HUES64 (cell line): Measurements from ENCODE around the gene MED31.

Source experiments
- H3K27ac ChIP-seq: 2 replicates; pipeline ENCODE4 v1.7.0; 2013; ENCODE audit warnings: low read depth, low read length, inconsistent platforms
- H3K27me3 ChIP-seq: 2 replicates; pipeline ENCODE4 v1.6.1; 2013; ENCODE audit warnings: mild to moderate bottlenecking, low read length; ENCODE audit not compliant: insufficient read depth
- H3K36me3 ChIP-seq: 2 replicates; pipeline ENCODE4 v1.6.1; 2013; ENCODE audit warnings: mild to moderate bottlenecking, low read length; ENCODE audit not compliant: insufficient read depth
- H3K4me1 ChIP-seq: 2 replicates; pipeline ENCODE4 v1.6.1; 2013; ENCODE audit warnings: mild to moderate bottlenecking, low read length, moderate library complexity; ENCODE audit not compliant: insufficient read depth
- H3K4me3 ChIP-seq: 2 replicates; pipeline ENCODE4 v1.5.1; 2013; ENCODE audit warnings: mild to moderate bottlenecking, low read length, moderate library complexity
- H3K9ac ChIP-seq: 2 replicates; pipeline ENCODE4 v1.6.1; 2013; ENCODE audit warnings: mild to moderate bottlenecking, low read depth, low read length
- H3K9me3 ChIP-seq: 2 replicates; pipeline ENCODE4 v1.6.1; 2013; ENCODE audit warnings: low read depth, low read length; ENCODE audit not compliant: insufficient read depth
- WGBS: fragments of 150-250, 120-280 bp; methylation state at CpG from one replicate; pipeline ENCODE4 v1.1.7; 2013; ENCODE audit warnings: missing lambda C conversion rate; 5-methylcytosine and 5-hydroxymethylcytosine counted together

MED31 gene

DNA sequence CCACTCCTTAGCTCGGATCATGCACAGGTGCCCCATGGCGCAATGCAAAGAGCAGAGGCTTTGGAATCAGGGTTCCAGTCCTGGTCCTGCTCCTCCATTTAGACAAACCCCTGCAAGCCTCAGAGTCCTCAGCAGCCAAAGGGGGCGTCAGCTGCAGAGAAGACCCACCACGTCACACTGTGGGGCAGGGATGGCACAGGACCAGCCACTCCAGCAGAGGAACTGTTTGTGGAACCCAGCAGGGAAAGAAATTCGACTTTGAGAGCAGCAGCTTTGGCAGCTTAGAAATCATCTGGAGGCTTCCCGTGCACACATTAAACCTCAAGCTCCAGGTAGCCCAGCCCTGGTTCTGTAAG lies 25.4 kb upstream of the MED31 start:
- no peaks in the 10 kb centered on the region for H3K4me1 ChIP-seq
- no peak overlapping the region for H3K4me3 ChIP-seq
- no peaks in the 10 kb centered on the region for H3K36me3 ChIP-seq
- H3K9ac ChIP-seq: no peak overlapping the region
- 82% methylated on average over 6 of the region's 6 CpGs for WGBS
- no peaks in the 10 kb centered on the region for H3K9me3 ChIP-seq
- H3K27me3 ChIP-seq: no peaks in the 10 kb centered on the region
- no peak overlapping the region for H3K27ac ChIP-seq

- WGBS: 83% methylated on average over 11 of the region's 11 CpGs
- no peak overlapping the region for H3K4me3 ChIP-seq
- H3K9ac ChIP-seq: no peak overlapping the region
- H3K27me3 ChIP-seq: no peaks in the 10 kb centered on the region
- no peaks in the 10 kb centered on the region for H3K9me3 ChIP-seq
- H3K4me1 ChIP-seq: no peaks in the 10 kb centered on the region
- H3K27ac ChIP-seq: no peak overlapping the region
- H3K36me3 ChIP-seq: no peaks in the 10 kb centered on the region
Observed at GRCh38 chr17:6675201-6675825, 23.9 kb upstream of the MED31 start.

DNA sequence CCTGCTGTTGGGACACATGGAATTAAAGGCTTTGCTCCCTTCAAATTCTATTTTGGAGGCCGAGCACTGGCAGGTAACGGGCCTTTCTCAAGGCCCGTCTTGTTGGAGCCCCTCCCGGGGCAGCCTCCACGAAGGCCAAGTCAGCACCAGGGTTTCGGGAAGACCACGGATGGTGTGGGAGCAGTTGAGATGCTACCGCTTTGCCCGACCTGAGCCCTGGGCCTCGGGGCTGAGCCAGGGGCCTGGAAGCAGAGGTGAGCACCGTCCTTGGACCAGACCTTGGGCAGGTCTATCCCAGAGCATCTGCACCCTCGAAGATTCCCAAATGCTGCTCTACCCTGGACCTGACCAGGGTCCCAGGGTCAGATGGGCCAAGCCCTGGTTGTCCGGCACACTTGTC lies 23.2 kb upstream of the MED31 start:
- H3K36me3 ChIP-seq: no peaks in the 10 kb centered on the region
- H3K9me3 ChIP-seq: no peaks in the 10 kb centered on the region
- no peaks in the 10 kb centered on the region for H3K4me1 ChIP-seq
- no peaks in the 10 kb centered on the region for H3K27me3 ChIP-seq
- no peak overlapping the region for H3K27ac ChIP-seq
- WGBS: 94% methylated on average over 13 of the region's 13 CpGs
- H3K9ac ChIP-seq: no peak overlapping the region
- no peak overlapping the region for H3K4me3 ChIP-seq

GRCh38 chr17:6671431-6671830 lies 20.0 kb upstream of the MED31 start:
- H3K27ac ChIP-seq: no peak overlapping the region
- no peaks in the 10 kb centered on the region; the same call in 1 of the 2 replicates for H3K27me3 ChIP-seq
- no peaks in the 10 kb centered on the region for H3K9me3 ChIP-seq
- no peaks in the 10 kb centered on the region for H3K4me1 ChIP-seq
- no peaks in the 10 kb centered on the region for H3K36me3 ChIP-seq
- H3K9ac ChIP-seq: no peak overlapping the region
- H3K4me3 ChIP-seq: no peak overlapping the region
- WGBS: 93% methylated on average over 7 of the region's 7 CpGs

DNA sequence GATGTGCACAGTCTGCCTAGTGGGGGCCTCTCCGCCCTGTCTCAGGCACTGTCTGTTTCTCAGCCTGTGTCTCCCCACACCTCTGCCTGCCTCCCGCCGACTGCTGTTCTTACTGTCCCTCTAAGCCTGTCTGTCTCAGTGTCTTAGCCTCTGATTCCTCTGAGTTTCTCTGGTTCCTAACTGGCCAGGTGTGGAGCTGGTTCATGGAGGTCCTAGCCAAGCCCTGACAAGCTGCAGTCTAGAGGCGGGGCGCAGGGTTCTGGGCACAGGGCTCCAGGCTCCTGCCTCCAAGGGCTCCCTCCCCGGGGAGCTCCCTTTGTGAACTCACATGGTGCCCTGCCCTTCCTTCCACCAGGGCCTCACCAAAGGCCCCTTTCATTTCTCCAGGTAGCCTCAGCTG lies 19.6 kb upstream of the MED31 start:
- Histone ChIP-seq H3K36me3 (no peaks in the 10 kb centered on the region), H3K4me3 (no peak overlapping the region), H3K27me3 (no peaks in the 10 kb centered on the region; the same call in 1 of the 2 replicates), H3K9me3 (no peaks in the 10 kb centered on the region), H3K9ac (no peak overlapping the region), H3K4me1 (no peaks in the 10 kb centered on the region), H3K27ac (no peak overlapping the region)
- WGBS: 96% methylated on average over 6 of the region's 6 CpGs

DNA sequence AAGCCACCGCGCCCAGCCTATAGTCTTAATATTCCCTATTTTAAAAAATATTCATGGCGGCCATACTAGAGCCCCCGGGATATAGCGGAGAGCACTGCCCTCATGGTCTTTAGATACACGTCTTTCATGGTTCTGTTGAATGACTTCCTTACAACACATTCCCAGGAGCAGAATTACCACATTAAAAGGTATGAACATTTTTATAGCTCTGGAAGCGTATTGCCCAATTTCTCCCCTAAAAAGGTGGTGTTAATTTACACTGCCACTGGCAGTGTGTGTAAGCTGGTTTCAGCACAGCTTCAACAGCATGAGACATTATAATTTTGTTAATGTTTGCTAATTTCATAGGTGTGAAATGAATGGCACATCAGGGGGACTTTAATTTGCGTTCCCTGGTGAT lies 19.2 kb upstream of the MED31 start:
- Histone ChIP-seq H3K4me3 (no peak overlapping the region), H3K9me3 (no peaks in the 10 kb centered on the region), H3K27me3 (peaks cover 2% of the 10 kb centered on the region; the same call in 1 of the 2 replicates), H3K27ac (no peak overlapping the region), H3K36me3 (no peaks in the 10 kb centered on the region), H3K9ac (no peak overlapping the region), H3K4me1 (no peaks in the 10 kb centered on the region)
- 93% methylated on average over 8 of the region's 8 CpGs for WGBS

GRCh38 chr17:6669479-6670212 lies 18.2 kb upstream of the MED31 start:
- WGBS: 79% methylated on average over 7 of the region's 10 CpGs
- H3K4me1 ChIP-seq: no peaks in the 10 kb centered on the region
- no peak overlapping the region for H3K4me3 ChIP-seq
- peaks cover 10% of the 10 kb centered on the region for H3K27me3 ChIP-seq
- no peaks in the 10 kb centered on the region for H3K36me3 ChIP-seq
- H3K27ac ChIP-seq: no peak overlapping the region
- H3K9ac ChIP-seq: no peak overlapping the region
- no peaks in the 10 kb centered on the region for H3K9me3 ChIP-seq

GRCh38 chr17:6668727-6669425 lies 17.5 kb upstream of the MED31 start:
- Histone ChIP-seq H3K4me3 (no peak overlapping the region), H3K27me3 (peaks cover 10% of the 10 kb centered on the region), H3K9ac (no peak overlapping the region), H3K4me1 (no peaks in the 10 kb centered on the region), H3K36me3 (no peaks in the 10 kb centered on the region), H3K27ac (no peak overlapping the region), H3K9me3 (no peaks in the 10 kb centered on the region)
- WGBS: 89% methylated on average over 12 of the region's 14 CpGs

- Histone ChIP-seq H3K4me3 (no peak overlapping the region), H3K27ac (no peak overlapping the region), H3K9me3 (no peaks in the 10 kb centered on the region), H3K9ac (no peak overlapping the region), H3K27me3 (peaks cover 10% of the 10 kb centered on the region), H3K4me1 (no peaks in the 10 kb centered on the region), H3K36me3 (no peaks in the 10 kb centered on the region)
- WGBS: 94% methylated on average over 17 of the region's 17 CpGs
Observed at GRCh38 chr17:6668219-6668618, 16.8 kb upstream of the MED31 start.

GRCh38 chr17:6667516-6667915 lies 16.1 kb upstream of the MED31 start:
- Histone ChIP-seq H3K27ac (no peak overlapping the region), H3K27me3 (peaks cover 10% of the 10 kb centered on the region), H3K4me3 (no peak overlapping the region), H3K36me3 (no peaks in the 10 kb centered on the region), H3K9ac (no peak overlapping the region), H3K4me1 (no peaks in the 10 kb centered on the region), H3K9me3 (no peaks in the 10 kb centered on the region)
- 84% methylated on average over 6 of the region's 6 CpGs for WGBS

- Histone ChIP-seq H3K36me3 (no peaks in the 10 kb centered on the region), H3K27me3 (peaks cover 11% of the 10 kb centered on the region), H3K4me1 (no peaks in the 10 kb centered on the region), H3K4me3 (no peak overlapping the region), H3K9ac (no peak overlapping the region), H3K9me3 (no peaks in the 10 kb centered on the region), H3K27ac (no peak overlapping the region)
- WGBS: 94% methylated on average over 6 of the region's 6 CpGs
Observed at GRCh38 chr17:6666557-6666956, 15.2 kb upstream of the MED31 start.
